Left ventricle myocardium superior (tissue), 1 donor: Measurements from ENCODE around the gene TBCK. TPM values are rescaled to one million over a fixed set of nuclear protein-coding genes. Genes with fewer than 3 reads are reported as not detected.
A peak's percentile ranks its signal among the peaks of the same experiment; 100 is the strongest.

Source experiments
- ATAC-seq: fragments of 200-7000 bp; cut with Tn5 transposase; one replicate; pipeline ENCODE4 v1.9.1; 2020; ENCODE audit warnings: mild to moderate bottlenecking, moderate library complexity
- DNase-seq: peaks from one replicate; pipeline ENCODE4 v3.0.0-alpha.2; 2020
- intact Hi-C: fragments of 100-400 bp; cut with micrococcal nuclease; formaldehyde crosslinking; loops from one replicate; pipeline ENCODE4 v1.11.0; 2022
- total RNA-seq: library from RNA; stranded (reverse); fragmentation: NEBNext Ultra II Directional; extraction: Animal tissue kit (Norgen Biotek cat#: 25700); gene quantifications from one replicate; pipeline ENCODE4 v1.2.1, GENCODE V29; 2021
- donor health status: DM: no; HTN: yes; CAD: no; lungs with severe emphysema.

Gene TBCK
- total RNA-seq, 1 donor from 2014 or later: 16.5 TPM

DNA sequence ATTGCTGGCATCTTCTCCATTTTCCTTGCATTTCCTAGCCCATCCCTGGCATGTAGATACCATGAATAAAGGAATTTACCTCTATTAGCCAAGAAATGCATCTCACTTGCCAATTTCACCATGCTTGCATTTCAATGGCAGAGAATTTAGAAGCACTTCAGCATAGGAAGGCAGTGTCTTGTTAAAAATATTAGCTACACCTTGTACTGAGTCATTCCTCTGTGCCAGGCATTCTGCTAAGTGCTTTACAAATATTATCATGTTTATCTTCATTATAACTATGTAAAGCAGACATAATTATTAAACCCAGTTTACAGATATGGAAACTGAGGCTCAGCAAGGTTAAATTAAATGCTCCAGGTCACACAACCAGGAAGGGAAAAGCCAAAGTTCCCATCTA, 282.5 kb downstream of the TBCK start:
- DNase-seq: no peak
- ATAC-seq: no peak
- intact Hi-C loops: no loop called here

DNA sequence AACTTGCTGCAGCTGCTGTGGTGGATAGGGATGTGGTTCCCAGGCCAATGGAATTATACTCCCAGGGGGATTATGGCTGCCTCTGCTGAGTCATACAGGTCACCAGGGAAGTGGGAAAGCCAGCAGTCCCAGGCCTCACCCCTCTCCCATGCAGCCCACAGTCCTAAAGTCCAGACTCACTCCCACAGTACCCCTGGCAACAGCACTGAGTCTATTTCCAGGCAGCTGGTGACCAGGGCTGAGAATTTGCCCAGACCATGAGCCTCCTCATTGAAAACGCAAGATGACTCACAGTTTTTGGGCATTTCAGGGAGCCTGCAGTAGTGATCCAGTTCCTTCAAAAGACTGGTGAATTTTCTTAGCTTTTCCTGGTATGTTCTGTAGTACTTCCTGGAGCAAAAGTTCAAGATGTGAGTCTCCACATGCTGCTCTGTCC, 283.1 kb downstream of the TBCK start:
- no peak for DNase-seq
- ATAC-seq: no peak
- intact Hi-C loops: no loop called here

DNA sequence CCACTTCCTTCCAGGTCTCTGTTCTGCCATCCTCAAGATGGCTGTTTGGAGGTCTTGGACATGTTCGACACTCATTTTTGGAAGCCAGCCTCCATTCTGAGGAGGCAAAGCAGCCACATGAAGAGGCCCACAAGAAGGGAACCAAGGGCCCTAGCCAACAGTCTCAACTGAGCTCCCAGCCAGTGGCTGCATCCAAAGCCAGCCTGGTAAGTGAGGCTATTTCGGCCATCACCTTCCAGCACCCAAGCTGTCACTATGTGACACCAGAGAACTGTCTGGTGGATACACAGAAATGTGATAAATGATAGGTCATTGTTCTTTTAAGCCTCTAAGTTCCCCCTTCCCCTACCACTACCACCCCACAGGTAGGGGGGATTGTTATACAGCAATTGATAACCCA, 293.6 kb downstream of the TBCK start:
- DNase-seq (no peak), ATAC-seq (peak; percentile 62)
- intact Hi-C loops: no loop called here

DNA sequence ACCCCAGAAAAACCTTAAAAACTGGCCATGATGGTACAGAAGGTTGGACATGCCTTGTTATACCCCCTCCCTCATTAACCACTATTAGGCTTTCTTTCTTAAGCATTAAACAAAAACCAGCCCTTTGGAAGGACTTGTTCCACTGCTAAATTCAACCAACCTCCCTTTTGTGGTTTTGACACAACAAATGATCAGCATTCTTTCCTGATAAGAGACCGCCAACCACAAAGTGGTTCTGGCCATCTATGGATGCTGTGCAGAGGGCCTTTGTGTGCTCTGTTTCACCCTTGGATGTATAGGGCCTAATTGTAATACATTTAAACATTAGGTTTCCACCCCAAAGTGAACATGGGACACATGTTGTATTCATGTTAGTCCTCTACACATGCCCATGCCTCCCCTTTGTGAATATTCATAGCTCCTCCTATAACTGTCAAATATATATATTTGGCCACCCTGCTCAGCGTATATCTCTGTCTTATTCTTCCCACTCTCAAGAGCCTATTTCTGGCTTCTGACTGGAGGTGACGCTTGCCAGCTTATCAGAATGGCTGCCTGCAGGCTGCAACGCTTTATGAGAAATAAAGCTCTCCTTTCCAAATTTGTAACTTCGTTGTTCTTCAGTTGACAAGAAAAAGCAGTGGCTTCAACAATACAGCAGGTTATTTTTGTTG, 294.1 kb downstream of the TBCK start:
- intact Hi-C loops: no loop called here
- ATAC-seq (peak; percentile 89), DNase-seq (no peak)

DNA sequence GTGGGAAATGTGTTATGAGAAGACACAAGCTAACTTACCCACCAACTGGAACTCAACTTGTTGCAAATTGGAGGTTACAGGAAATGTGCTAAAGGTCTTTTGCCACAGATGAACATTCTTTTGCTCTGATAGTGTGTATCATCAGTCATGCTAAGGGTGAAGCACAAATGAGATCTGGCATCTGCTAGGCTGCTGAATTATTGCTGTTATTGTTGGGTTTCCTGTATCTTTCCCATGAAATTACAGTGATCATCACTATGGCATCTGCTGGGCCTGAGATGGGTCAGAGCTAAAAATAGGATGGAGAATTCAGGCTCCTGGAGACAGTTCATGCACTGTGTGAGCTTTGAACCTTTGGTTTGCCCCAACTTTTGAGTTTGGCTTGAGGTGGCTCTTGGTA, 296.2 kb downstream of the TBCK start:
- DNase-seq (no peak), ATAC-seq (no peak)
- intact Hi-C loops: no loop called here

DNA sequence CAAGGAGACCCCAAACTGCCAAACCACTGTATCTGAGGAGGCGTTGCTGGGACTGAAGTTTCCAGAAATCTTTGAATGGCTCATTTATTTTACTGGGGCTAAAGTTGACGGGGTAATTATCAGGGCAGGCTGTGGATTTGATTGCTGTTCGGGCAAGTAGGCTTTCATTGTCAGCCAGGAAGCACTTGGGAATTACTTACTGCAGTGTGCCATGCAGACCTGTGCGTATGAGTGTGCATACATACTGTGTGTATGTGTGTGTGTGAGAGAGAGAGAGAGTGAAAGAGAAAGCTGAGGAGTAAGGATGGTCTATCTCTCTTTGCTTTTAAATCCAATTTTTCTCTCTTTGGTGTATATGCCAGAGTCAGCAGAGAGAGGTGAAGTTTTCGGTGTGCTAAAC, 298.0 kb downstream of the TBCK start:
- no peak for ATAC-seq
- DNase-seq: no peak
- intact Hi-C loops: no loop called here

DNA sequence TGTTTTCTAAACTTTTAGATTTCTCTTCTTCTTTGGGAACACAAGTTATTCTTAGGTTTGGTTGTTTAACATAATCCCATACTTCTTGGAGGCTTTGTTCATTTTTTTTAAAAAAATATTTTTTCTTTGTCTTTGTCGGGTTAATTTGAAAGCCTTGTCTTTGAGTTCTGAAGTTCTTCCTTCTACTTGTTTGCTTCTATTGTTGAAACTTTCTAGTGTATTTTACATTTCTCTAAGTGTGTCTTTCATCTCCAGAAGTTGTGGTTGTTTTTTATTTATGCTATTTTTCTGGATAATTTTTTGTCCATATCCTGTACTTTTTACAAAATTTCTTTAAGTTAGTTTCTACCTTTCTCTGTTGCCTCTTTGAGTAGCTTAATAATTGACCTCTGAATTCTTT, 304.6 kb downstream of the TBCK start:
- intact Hi-C loops: no loop called here
- DNase-seq (no peak), ATAC-seq (no peak)

DNA sequence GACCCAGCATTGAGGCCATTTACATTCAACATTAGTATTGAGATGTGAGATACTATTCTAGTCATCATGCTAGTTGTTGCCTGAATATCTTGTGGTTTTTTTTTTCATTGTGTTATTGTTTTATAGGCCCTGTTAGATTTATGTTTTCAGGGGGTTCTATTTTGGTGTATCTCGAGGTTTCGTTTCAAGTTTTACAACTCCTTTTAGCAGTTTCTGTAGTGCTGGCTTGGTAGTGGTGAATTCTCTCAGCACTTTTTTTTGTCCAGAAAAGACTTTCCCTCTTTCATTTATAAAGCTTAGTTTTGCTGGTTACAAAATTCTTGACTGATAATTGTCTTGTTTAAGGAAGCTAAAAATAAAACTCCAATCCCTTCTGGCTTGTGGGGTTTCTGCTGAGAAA, 305.2 kb downstream of the TBCK start:
- ATAC-seq (no peak), DNase-seq (no peak)
- intact Hi-C loops: no loop called here

DNA sequence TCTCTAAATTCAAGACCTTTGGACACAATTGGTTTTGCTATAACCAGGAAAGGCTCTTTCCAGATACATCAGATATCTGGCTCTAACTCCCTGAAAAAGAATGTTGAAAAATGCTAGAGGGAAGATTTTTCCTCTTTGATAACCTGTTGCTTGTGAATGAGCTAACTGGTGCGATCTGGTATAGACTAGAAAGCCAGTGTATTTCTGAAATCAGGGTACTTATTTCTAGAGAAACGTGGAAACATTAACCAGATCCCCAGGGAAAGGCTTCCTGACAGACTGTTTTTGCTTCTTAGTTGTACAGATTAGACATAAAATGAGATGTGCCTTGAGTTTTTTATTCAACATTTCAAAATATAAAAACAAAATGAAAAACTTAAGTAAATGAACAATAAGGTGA, 313.0 kb downstream of the TBCK start:
- DNase-seq (no peak), ATAC-seq (no peak)
- intact Hi-C loops: no loop called here

DNA sequence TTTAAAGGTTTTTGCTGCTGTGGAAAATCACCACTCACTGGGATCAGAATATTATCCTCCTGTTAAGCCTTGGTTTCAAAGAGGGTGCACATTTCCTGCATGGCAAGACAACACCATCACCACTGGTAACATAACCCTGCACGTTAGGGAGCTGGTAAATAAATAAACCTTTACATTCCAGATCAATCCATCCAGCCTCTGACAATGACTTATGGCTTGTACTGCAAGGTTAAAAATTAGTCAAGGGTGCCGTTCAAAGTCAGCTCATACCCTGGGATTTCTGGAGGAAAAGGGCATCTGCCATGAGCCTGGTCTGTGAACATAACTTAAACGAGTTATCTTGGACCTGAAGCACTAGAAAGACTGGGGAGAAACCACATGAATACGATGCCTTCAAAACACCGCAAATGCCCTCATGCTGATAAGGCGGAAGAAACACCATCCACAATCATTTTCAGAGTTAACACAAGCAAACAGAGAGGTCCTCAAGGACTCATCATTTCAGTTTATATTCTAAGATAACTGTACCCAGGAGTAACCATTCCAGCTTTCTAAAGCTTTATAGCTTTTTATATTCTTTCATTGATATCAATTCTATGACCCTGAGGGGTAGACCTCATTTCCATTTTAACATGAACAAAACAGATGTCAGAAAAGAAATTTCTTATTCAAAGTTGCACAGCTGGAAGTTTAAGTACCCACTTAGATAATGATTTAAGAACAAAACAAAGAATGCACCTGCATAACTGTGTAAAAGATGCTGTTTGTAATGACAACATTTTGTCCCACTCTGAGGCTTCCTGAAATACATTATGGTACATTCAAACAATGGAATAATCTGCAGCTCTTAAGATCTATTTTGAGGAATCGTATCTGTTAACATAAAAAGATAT, 317.6 kb downstream of the TBCK start:
- ATAC-seq (no peak), DNase-seq (no peak)
- intact Hi-C loops: no loop called here

DNA sequence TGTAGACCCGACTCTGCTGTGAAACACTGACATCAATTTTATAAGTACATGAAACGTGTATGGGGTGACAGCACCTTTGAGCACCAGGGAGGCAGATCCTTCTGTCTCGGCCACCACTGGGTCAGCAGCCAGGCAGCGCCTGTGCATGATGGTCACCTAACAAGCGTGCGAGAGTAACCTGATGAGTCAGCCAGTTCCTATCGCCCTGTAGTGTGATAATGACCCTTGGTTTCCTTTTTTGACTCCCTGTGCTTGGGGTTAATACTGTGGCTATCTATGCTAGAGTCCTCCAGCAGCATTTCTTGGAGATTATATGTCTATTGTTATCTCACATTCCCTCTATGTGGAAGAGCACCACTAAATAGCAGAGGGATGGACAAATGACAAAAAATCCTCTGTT, 319.2 kb downstream of the TBCK start:
- no peak for DNase-seq
- intact Hi-C loops: no loop called here
- ATAC-seq: peak; percentile 59

DNA sequence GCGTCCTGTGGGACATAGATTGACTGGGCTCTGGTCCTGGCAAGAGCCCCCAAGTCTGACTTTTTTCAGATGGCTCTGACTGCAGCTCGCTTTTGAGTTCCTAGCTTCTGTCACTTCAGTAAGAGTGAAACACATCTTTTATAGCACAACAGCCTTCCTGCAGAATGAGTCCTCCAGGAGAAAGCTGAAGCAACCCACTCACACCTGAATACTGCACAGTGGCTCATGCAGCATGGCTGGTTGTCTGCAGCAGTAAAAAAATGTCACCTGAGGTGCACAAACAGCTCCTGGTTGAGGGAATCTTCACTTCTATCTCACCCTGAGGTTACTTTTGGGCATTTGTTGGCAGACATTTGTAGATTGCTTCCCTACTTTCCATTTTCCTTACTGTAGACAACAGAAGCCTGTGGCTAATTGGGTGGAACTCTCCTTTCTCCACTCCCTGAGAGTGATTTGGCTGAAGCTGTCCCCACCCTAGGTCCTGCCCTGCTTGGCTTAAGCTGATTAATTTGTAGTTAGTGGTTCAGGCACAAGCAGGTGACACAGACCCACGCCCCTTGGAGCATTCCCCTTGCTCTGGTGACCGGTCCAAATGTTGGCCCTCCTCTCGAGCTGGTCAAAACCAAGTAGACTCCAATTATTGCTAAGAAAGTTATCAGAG, 321.0 kb downstream of the TBCK start:
- ATAC-seq (no peak), DNase-seq (no peak)
- intact Hi-C loops: no loop called here

DNA sequence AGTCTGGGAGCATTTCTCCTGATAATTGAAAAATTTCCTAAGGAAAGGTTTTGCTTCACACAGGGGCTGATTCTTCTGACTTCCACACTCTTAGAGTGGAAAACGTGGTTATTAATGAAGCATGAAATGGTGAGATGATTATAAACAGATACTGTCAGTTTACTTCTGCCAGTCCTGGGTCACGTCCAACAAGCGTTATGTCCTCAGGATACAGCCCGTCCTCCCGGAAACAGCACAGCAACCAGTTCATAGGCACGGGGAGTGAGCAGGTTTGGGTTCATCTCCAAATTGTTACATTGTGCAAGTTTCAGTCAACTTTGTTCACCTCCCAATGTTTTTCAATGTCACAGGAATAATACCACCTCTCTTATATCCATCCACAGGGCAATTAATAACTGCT, 321.9 kb downstream of the TBCK start:
- intact Hi-C loops: no loop called here
- DNase-seq (no peak), ATAC-seq (no peak)

DNA sequence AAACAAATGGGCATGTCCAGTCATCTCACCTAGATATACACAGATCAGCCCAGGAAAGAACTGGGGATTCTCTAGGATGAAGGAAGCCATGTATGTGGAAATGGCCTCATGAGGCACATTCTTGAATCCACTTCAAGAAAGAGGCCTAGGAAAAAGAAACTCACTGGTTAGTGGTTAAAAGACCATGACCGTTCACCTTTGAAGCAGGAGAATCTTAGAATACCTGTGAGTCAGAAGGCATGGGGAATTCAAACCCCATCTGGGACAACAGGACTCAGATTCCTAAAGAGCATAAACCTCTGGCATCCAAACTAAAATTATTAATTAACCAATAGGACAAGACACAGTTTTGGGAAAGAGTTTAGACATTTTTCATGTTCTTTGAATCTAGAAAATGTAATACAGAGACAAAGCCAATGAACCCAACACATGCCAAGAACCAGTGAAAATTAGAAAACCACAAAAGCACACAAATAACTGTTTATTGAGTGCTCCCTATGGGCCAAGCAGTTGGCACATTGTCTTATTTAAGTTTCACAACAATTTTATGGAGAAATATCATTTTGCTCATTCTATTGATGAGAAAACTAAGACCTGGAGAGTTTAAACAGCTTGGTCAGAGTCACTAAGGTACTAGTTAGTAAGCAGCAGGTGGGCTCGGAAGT, 323.2 kb downstream of the TBCK start:
- intact Hi-C loops: no loop called here
- ATAC-seq (no peak), DNase-seq (no peak)

DNA sequence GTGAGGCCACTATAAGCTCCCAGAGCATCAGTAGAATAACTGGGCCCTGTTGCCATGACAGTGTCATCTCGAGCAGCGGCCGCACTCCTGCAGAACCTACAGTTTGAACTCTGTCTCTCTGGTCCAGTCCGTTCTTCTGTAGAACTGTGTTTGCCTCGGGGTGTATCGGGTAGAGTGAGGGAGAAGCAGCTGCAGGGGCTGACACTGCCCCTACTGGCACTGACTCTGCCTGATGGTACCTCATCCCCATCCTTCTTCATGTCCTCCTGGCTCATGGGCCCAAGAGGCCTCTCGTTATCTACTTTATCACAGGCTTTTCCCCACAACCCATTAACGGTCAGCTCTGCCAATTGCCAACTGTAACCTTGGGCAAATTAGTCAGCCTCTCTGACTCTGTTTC, 324.3 kb downstream of the TBCK start:
- ATAC-seq: no peak
- DNase-seq: no peak
- intact Hi-C loops: no loop called here

Other genes starting within 250 kb of the TBCK start
- 36.6 TPM for gene AIMP1, start 341 bp upstream of the TBCK start, total RNA-seq
- not detected for gene GIMD1, start 52.6 kb upstream of the TBCK start, total RNA-seq